Measurements from ENCODE around the gene STYX. TPM values are rescaled to one million over a fixed set of nuclear protein-coding genes. Genes with fewer than 3 reads are reported as not detected.

STYX gene
- total RNA-seq, 1 donor from 2014 or later, result 11.8 TPM

- no peaks in the 10 kb centered on the region for H3K36me3 ChIP-seq (ENCODE audit: control insufficient read depth, insufficient read depth, low read length)
- DNase-seq (ENCODE audit: low read depth), result no peak
- H3K27me3 ChIP-seq (ENCODE audit: control insufficient read depth, insufficient read depth, low read length), result no peaks in the 10 kb centered on the region
- no peak overlapping the region for H3K4me3 ChIP-seq (ENCODE audit: low read depth, low read length)
- TF ChIP-seq, protein P1, sequence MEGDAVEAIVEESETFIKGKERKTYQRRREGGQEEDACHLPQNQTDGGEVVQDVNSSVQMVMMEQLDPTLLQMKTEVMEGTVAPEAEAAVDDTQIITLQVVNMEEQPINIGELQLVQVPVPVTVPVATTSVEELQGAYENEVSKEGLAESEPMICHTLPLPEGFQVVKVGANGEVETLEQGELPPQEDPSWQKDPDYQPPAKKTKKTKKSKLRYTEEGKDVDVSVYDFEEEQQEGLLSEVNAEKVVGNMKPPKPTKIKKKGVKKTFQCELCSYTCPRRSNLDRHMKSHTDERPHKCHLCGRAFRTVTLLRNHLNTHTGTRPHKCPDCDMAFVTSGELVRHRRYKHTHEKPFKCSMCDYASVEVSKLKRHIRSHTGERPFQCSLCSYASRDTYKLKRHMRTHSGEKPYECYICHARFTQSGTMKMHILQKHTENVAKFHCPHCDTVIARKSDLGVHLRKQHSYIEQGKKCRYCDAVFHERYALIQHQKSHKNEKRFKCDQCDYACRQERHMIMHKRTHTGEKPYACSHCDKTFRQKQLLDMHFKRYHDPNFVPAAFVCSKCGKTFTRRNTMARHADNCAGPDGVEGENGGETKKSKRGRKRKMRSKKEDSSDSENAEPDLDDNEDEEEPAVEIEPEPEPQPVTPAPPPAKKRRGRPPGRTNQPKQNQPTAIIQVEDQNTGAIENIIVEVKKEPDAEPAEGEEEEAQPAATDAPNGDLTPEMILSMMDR (IDR thresholded peaks at IDR 0.05; ENCODE audit: insufficient read depth, low read length, poor library complexity, severe bottlenecking), result no peak
Observed at GRCh38 chr14:52789118-52789517, 59.2 kb downstream of the STYX start.

- no peaks in the 10 kb centered on the region for H3K27me3 ChIP-seq (ENCODE audit: control insufficient read depth, insufficient read depth, low read length)
- TF ChIP-seq, protein P1 (IDR thresholded peaks at IDR 0.05; ENCODE audit: insufficient read depth, low read length, poor library complexity, severe bottlenecking), result no peak
- H3K4me3 ChIP-seq (ENCODE audit: low read depth, low read length), result peak overlapping the region; percentile 54
- no peaks in the 10 kb centered on the region for H3K36me3 ChIP-seq (ENCODE audit: control insufficient read depth, insufficient read depth, low read length)
- no peak for DNase-seq (ENCODE audit: low read depth)
Observed at GRCh38 chr14:52790011-52790755, 60.2 kb downstream of the STYX start.

GRCh38 chr14:52790756-52791222 is 60.8 kb downstream of the STYX start:
- no peak for DNase-seq (ENCODE audit: low read depth)
- TF ChIP-seq, protein P1 (IDR thresholded peaks at IDR 0.05; ENCODE audit: insufficient read depth, low read length, poor library complexity, severe bottlenecking), result no peak
- H3K4me3 ChIP-seq (ENCODE audit: low read depth, low read length), result peak overlapping the region; percentile 54
- no peaks in the 10 kb centered on the region for H3K36me3 ChIP-seq (ENCODE audit: control insufficient read depth, insufficient read depth, low read length)
- no peaks in the 10 kb centered on the region for H3K27me3 ChIP-seq (ENCODE audit: control insufficient read depth, insufficient read depth, low read length)

DNA sequence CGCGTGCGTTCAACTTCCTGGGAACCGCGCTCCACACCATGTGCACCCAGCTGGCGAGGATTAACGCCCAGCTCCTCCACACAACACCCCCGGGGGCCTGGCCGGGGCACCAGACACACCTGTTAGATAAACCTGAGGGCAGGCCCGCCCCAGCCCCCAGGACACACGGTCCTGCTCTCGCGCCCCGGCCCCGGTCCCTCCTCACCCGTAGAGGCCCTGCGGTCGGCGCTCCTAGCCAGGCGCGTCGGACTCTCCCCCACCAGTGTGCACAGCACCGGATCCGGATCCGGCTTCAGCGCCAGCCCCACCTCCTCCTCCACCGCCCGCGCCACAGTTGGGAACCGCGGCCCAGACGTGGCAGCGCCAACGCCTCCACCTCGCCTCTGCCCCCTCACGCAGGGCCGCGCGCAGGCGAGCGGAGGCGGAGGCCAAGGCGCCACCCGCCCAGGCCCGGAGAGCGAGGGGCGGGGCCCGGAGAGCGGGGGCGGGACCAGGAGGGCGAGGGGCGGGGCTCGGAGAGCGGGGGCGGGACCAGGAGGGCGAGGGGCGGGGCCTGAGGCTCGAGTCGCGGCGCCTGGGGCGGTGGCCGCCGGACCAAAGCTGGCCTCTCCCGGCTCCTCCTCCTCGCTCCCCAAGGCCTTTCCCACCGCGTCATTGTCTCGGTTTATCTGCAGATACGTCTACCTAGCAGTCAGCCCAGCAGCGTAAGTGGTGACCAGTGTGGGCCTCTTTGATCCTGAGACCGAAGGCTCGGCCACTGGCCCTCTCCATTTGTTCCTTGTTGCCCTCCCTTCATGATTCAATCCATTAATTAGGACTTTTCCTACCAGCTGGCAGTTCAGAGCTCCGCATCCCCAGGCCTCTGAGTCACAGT is 61.5 kb downstream of the STYX start, which contains the start of gene GNPNAT1:
Gene GNPNAT1, minus strand, starts transcription at position 385 of the 874 bp plus-strand sequence. CDS start 6,957 bp downstream, outside the sequence.
- Histone ChIP-seq H3K36me3 (ENCODE audit: control insufficient read depth, insufficient read depth, low read length) (no peaks in the 10 kb centered on the region), H3K27me3 (ENCODE audit: control insufficient read depth, insufficient read depth, low read length) (no peaks in the 10 kb centered on the region), H3K4me3 (ENCODE audit: low read depth, low read length) (peak within 1 kb of the TSS; percentile 54)
- TF ChIP-seq, protein P1 (IDR thresholded peaks at IDR 0.05; ENCODE audit: insufficient read depth, low read length, poor library complexity, severe bottlenecking), result no peak
- DNase-seq (ENCODE audit: low read depth), result peak; percentile 65

- no peak for DNase-seq (ENCODE audit: low read depth)
- peak overlapping the region; percentile 30 for H3K4me3 ChIP-seq (ENCODE audit: low read depth, low read length)
- TF ChIP-seq, protein P1 (IDR thresholded peaks at IDR 0.05; ENCODE audit: insufficient read depth, low read length, poor library complexity, severe bottlenecking), result no peak
- no peaks in the 10 kb centered on the region for H3K27me3 ChIP-seq (ENCODE audit: control insufficient read depth, insufficient read depth, low read length)
- no peaks in the 10 kb centered on the region for H3K36me3 ChIP-seq (ENCODE audit: control insufficient read depth, insufficient read depth, low read length)
Observed at GRCh38 chr14:52792097-52792415, 62.1 kb downstream of the STYX start.
